ENCODE measurements around the gene SSTR5. TPM values are rescaled to one million over a fixed set of nuclear protein-coding genes. Genes with fewer than 3 reads are reported as not detected.
"Not testable (repeated sequence)": the region's sequence is repeated elsewhere in the genome, so short reads cannot be mapped to it uniquely, and the experiment has no call there.

SSTR5 gene
- 22.6 TPM for total RNA-seq
- long read RNA-seq, transcript SSTR5-201 (1 exons, 1,362 nt) = major isoform, 30 of 99 reads
- long read RNA-seq, partial matches to known transcripts = 3 of 99 reads
- long read RNA-seq, other reads (novel, unspliced or antisense) = 66 of 99 reads

GRCh38 chr16:1072526-1073261 lies at the start of gene SSTR5:
SSTR5 (plus strand) TSS chr16:1072747; CDS start chr16:1078869, 6,122 bp downstream.
- H3K4me1 ChIP-seq = peaks cover 6% of the 10 kb centered on the region
- H3K36me3 ChIP-seq = no peaks in the 10 kb centered on the region
- H3K4me3 ChIP-seq = peak within 1 kb of the TSS; percentile 57
- no peak for TF ChIP-seq CTCF (IDR thresholded peaks at IDR 0.05; ENCODE audit: borderline replicate concordance)
- peaks cover 91% of the 10 kb centered on the region for H3K27me3 ChIP-seq (ENCODE audit: low read depth)
- intact Hi-C loops (cut with micrococcal nuclease) = no loop called here
- H3K9me3 ChIP-seq (replicated peaks) = no peaks in the 10 kb centered on the region
- no peak for DNase-seq
- peak within 1 kb of the TSS; percentile 83 for H3K27ac ChIP-seq (replicated peaks)

DNA sequence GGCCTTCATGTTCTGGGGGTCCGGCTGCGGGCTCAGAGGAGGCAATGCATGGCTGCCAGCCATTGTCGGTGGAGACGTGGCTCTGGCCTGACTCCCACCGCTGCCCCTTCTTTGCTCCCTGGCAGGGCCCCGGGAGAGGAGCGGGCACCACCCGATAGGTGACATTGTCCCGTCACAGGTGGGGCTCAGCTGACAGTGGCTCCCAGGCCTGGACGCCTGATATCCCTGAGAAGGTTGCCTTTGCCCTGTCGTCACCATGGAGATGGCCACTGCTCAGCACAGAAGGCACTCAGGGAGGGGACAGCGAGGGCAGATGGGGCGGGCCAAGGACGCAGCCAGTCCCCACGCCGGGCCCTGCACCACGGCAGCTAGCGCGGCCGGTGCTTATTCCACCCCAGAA lies 48.4 kb upstream of the SSTR5 start:
- intact Hi-C loops (cut with micrococcal nuclease) = no loop called here
- peaks cover 37% of the 10 kb centered on the region for H3K4me1 ChIP-seq
- no peak overlapping the region for H3K4me3 ChIP-seq
- TF ChIP-seq CTCF (IDR thresholded peaks at IDR 0.05; ENCODE audit: borderline replicate concordance) = no peak
- H3K27me3 ChIP-seq (ENCODE audit: low read depth) = peaks cover 86% of the 10 kb centered on the region
- H3K27ac ChIP-seq (replicated peaks) = no peak overlapping the region
- no peaks in the 10 kb centered on the region for H3K9me3 ChIP-seq (replicated peaks)
- no peak for DNase-seq
- no peaks in the 10 kb centered on the region for H3K36me3 ChIP-seq

- peaks cover 34% of the 10 kb centered on the region for H3K4me1 ChIP-seq
- H3K9me3 ChIP-seq (replicated peaks); intact Hi-C loops (cut with micrococcal nuclease); H3K36me3 ChIP-seq; DNase-seq; H3K4me3 ChIP-seq; H3K27ac ChIP-seq (replicated peaks): not testable (repeated sequence)
- peaks cover 86% of the 10 kb centered on the region for H3K27me3 ChIP-seq (ENCODE audit: low read depth)
Observed at GRCh38 chr16:1025183-1025809, 47.3 kb upstream of the SSTR5 start.

- intact Hi-C loops (cut with micrococcal nuclease) = no loop called here
- no peak for TF ChIP-seq CTCF (IDR thresholded peaks at IDR 0.05; ENCODE audit: borderline replicate concordance)
- Histone ChIP-seq H3K27me3 (ENCODE audit: low read depth) (peaks cover 86% of the 10 kb centered on the region), H3K36me3 (no peaks in the 10 kb centered on the region), H3K9me3 (replicated peaks) (no peaks in the 10 kb centered on the region), H3K27ac (replicated peaks) (no peak overlapping the region), H3K4me1 (peaks cover 38% of the 10 kb centered on the region), H3K4me3 (no peak overlapping the region)
- no peak for DNase-seq
Observed at GRCh38 chr16:1026057-1026783, 46.3 kb upstream of the SSTR5 start.

DNA sequence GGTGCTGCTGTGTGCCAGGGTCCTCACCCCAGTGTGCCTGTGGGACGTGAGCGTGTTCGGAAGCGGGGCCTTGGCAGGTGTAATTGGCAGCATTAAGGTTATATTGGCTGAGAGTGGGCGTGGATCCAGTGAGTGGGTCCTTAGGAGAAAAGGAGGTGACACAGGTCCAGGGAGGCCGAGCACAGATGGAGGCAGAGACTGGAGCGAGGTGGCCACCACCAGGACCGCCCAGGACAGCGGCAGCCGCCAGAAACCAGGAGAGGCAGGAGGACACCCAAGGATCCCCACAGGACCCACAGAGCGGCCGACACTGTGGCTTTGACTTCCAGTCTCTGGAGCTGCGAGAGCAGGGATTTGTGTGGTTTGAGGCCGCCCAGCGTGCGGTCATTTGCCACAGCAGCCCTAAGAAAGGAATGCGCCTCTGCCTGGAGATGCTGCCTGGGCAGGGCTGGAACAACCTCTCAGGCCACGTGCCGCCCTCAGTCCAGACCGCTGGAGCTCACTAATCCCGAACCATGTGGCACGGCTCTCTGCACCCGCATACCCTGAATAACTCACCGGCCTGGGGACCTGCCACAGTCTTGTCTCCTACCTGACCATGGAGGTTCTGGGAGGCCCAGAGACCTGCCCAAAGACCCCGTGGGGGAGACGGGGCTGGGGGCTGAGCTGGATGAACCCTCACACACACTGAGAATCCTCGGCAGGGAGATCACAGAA lies 45.6 kb upstream of the SSTR5 start:
- no peak overlapping the region for H3K27ac ChIP-seq (replicated peaks)
- DNase-seq = no peak
- no peaks in the 10 kb centered on the region for H3K9me3 ChIP-seq (replicated peaks)
- intact Hi-C loops (cut with micrococcal nuclease) = no loop called here
- H3K4me1 ChIP-seq = peaks cover 30% of the 10 kb centered on the region
- peaks cover 86% of the 10 kb centered on the region for H3K27me3 ChIP-seq (ENCODE audit: low read depth)
- no peaks in the 10 kb centered on the region for H3K36me3 ChIP-seq
- TF ChIP-seq CTCF (IDR thresholded peaks at IDR 0.05; ENCODE audit: borderline replicate concordance) = no peak
- no peak overlapping the region for H3K4me3 ChIP-seq

Data from left ventricle myocardium inferior (tissue), 1 donor.